ENCODE measurements around the gene ZNF644. TPM values are rescaled to one million over a fixed set of nuclear protein-coding genes. Genes with fewer than 3 reads are reported as not detected.

ZNF644 gene
- total RNA-seq, 8 experiments from 2014 or later: 33.9 to 125 (median 103) TPM

- WGBS, 10 experiments: 83 to 100% (median 89%) methylated on average over 1 of the region's 1 CpG; no CpG with 5 or more reads in 3 of the 10 experiments
- in situ Hi-C loops (cut with MboI; ENCODE audit: low pct_unique_long_range_greater_than_20kb in 2 of 9, low sequenced_read_pairs in 9 of 9, unreplicated experiment in 9 of 9): no loop called here
- ATAC-seq (replicated peaks in 6 of 8): no peak
- H3K27ac ChIP-seq: no peak overlapping the region
- peaks cover 0 to 5% of the 10 kb centered on the region in 2 donors for H3K4me1 ChIP-seq (replicated peaks in 1 of 2)
- no peak overlapping the region for H3K4me3 ChIP-seq
Measured at GRCh38 chr1:90994461-90994860, 27.4 kb downstream of the ZNF644 start.

DNA sequence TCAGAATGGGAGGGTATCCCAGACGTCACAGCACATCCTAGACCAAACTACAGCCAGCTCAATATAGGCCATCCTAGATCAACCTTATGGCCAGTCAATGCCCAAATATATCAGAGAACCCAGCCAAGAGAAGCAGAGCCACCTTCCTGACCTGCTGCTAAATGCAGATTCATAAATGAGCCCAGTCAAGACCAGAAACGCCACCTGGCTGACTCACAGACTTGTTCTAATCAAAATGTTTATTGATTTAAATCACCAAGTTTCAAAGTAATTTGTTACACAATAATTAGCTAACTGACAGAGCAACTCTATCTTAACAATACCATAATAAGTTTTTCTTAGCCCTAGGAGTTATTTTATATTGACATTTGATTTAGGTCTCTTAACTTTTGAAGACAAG, 28.6 kb downstream of the ZNF644 start:
- H3K4me3 ChIP-seq: no peak overlapping the region
- no peak for ATAC-seq (replicated peaks in 6 of 8)
- 53 to 100% (median 95%) methylated on average over 1 to 2 of the region's 2 CpGs; no CpG with 5 or more reads in 1 of the 10 experiments for WGBS, 10 experiments
- H3K4me1 ChIP-seq (replicated peaks in 1 of 2): peaks cover 3 to 5% of the 10 kb centered on the region in 2 donors
- in situ Hi-C loops (cut with MboI; ENCODE audit: low pct_unique_long_range_greater_than_20kb in 2 of 9, low sequenced_read_pairs in 9 of 9, unreplicated experiment in 9 of 9): no loop called here
- H3K27ac ChIP-seq: no peak overlapping the region

DNA sequence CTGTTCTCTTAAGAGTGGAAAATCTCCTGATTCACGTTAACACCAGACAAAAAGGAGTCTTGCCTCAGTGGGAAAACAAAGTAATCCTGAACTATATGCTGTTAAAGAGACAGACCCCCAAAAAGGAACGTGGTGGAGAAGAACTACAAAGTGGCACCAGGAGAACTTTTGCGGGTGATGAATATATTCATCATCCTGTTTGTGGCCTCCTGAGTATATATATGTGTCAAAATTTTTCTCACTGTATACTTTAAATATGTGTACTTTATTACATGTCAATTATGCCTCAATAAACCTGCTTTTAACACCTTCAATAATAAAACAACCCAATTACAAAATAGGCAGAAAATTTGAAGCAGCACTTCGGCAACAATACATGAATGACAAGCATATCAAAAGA, 31.1 kb downstream of the ZNF644 start:
- in situ Hi-C loops (cut with MboI; ENCODE audit: low pct_unique_long_range_greater_than_20kb in 2 of 9, low sequenced_read_pairs in 9 of 9, unreplicated experiment in 9 of 9): no loop called here
- WGBS, 10 experiments: 83 to 100% (median 97%) methylated on average over 1 to 4 of the region's 4 CpGs
- peaks cover 0 to 4% of the 10 kb centered on the region in 2 donors for H3K4me1 ChIP-seq (replicated peaks in 1 of 2)
- H3K4me3 ChIP-seq: no peak overlapping the region
- no peak for ATAC-seq (replicated peaks in 6 of 8)
- no peak overlapping the region for H3K27ac ChIP-seq

- H3K4me3 ChIP-seq: no peak overlapping the region
- H3K27ac ChIP-seq: no peak overlapping the region
- no peak for ATAC-seq (replicated peaks in 6 of 8)
- in situ Hi-C loops (cut with MboI; ENCODE audit: low pct_unique_long_range_greater_than_20kb in 2 of 9, low sequenced_read_pairs in 9 of 9, unreplicated experiment in 9 of 9): no loop called here
- peaks cover 0 to 4% of the 10 kb centered on the region in 2 donors for H3K4me1 ChIP-seq (replicated peaks in 1 of 2)
Measured at GRCh38 chr1:90989990-90990389, 31.8 kb downstream of the ZNF644 start.

DNA sequence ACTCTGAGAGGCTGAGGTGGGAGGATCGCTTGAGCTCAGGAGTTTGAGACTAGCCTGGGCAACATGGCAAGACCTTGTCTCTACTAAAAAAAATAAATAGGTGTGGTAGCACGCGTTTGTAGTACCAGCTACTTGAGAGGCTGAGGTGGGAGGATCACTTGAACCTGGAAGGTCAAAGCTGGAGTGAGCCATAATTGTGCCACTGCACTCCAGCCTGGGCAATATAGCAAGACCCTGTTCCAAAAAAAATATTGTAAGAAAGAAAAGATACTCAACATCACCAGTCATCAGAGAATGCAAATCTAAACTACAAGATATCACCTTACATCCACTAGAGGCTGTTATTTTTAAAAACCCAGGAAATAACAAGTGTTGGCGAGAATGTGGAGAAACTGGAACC, 32.5 kb downstream of the ZNF644 start:
- Histone ChIP-seq H3K27ac (no peak overlapping the region), H3K4me1 (replicated peaks in 1 of 2) (peaks cover 0 to 4% of the 10 kb centered on the region in 2 donors), H3K4me3 (no peak overlapping the region)
- in situ Hi-C loops (cut with MboI; ENCODE audit: low pct_unique_long_range_greater_than_20kb in 2 of 9, low sequenced_read_pairs in 9 of 9, unreplicated experiment in 9 of 9): no loop called here
- WGBS, 10 experiments: 92 to 100% (median 99%) methylated on average over 1 to 4 of the region's 4 CpGs; no CpG with 5 or more reads in 2 of the 10 experiments
- ATAC-seq (replicated peaks in 6 of 8): no peak

DNA sequence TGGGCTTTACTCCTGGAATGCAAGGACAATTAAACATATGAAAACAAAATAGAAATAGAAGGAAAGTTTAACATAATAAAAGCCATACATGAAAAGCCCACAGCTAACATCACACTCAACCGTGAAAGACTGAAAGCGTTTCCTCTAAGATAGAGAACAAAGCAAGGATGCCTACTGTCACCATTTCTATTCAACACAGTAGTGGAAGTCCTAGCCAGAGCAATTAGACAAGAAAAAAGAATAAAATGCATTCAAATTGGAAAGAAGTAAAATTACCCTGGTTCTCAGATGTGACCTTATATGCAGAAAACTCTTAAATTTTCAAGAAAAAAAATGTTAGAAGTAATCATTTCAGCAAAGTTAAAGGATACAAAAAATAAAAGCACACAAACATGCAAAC, 34.0 kb downstream of the ZNF644 start:
- H3K4me1 ChIP-seq (replicated peaks in 1 of 2): peaks cover 0 to 4% of the 10 kb centered on the region in 2 donors
- 20 to 100% (median 55%) methylated on average over 1 to 2 of the region's 2 CpGs for WGBS, 10 experiments
- in situ Hi-C loops (cut with MboI; ENCODE audit: low pct_unique_long_range_greater_than_20kb in 2 of 9, low sequenced_read_pairs in 9 of 9, unreplicated experiment in 9 of 9): no loop called here
- no peak overlapping the region for H3K4me3 ChIP-seq
- peak overlapping the region; percentile 7 to 20 for H3K27ac ChIP-seq
- ATAC-seq (replicated peaks in 6 of 8): peak in 5 of 8 experiments; percentile 75 to 99 (median 98)

DNA sequence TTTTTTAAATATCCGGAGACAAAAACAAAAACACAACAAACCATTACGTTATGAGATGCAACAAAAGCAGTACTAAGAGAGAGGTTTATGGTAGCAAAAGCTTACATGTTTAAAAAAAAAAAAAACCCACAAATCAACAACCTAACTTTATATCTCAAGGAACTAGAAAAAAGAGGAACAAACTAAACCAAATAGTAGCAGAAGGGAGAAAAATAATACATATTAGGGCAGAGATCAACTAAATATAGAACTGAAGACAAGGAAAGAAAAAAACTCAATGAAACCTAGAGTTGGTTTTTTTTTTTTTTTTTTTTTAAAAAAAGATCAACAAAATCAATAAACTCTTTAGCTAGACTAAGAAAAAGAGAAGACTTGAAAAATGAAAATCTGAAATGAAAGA, 34.9 kb downstream of the ZNF644 start:
- no peak for ATAC-seq (replicated peaks in 6 of 8)
- in situ Hi-C loops (cut with MboI; ENCODE audit: low pct_unique_long_range_greater_than_20kb in 2 of 9, low sequenced_read_pairs in 9 of 9, unreplicated experiment in 9 of 9): no loop called here
- 92 to 100% (median 96%) methylated on average over 2 of the region's 2 CpGs for WGBS, 10 experiments
- Histone ChIP-seq H3K4me1 (replicated peaks in 1 of 2) (peaks cover 0 to 4% of the 10 kb centered on the region in 2 donors), H3K27ac (peak overlapping the region; percentile 22 to 34), H3K4me3 (no peak overlapping the region)

DNA sequence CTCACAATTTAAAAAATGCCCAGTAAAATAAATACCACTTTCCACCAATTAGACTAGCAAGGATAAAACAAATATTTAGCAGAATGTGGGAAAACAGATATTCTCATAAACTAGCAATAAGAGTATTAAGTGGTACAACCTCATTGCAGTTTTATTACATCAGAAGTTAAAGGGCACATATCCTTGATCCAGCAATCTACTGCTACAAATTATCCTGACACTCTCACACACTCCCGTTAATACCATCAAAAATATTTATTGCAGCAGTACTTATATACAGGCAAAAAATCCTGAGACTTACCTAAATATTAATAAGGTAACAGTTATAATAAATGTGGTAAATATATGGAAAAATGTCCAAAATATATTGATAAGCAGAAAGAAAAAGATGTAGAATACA, 44.3 kb downstream of the ZNF644 start:
- H3K4me3 ChIP-seq: no peak overlapping the region
- ATAC-seq (replicated peaks in 6 of 8): peak in 2 of 8 experiments; percentile 50 to 75
- no peak overlapping the region for H3K27ac ChIP-seq
- in situ Hi-C loops (cut with MboI; ENCODE audit: low pct_unique_long_range_greater_than_20kb in 2 of 9, low sequenced_read_pairs in 9 of 9, unreplicated experiment in 9 of 9): no loop called here
- H3K4me1 ChIP-seq (replicated peaks in 1 of 2): peaks cover 9 to 12% of the 10 kb centered on the region in 2 donors
- WGBS, 10 experiments: 43 to 100% (median 67%) methylated on average over 1 of the region's 1 CpG; no CpG with 5 or more reads in 1 of the 10 experiments

DNA sequence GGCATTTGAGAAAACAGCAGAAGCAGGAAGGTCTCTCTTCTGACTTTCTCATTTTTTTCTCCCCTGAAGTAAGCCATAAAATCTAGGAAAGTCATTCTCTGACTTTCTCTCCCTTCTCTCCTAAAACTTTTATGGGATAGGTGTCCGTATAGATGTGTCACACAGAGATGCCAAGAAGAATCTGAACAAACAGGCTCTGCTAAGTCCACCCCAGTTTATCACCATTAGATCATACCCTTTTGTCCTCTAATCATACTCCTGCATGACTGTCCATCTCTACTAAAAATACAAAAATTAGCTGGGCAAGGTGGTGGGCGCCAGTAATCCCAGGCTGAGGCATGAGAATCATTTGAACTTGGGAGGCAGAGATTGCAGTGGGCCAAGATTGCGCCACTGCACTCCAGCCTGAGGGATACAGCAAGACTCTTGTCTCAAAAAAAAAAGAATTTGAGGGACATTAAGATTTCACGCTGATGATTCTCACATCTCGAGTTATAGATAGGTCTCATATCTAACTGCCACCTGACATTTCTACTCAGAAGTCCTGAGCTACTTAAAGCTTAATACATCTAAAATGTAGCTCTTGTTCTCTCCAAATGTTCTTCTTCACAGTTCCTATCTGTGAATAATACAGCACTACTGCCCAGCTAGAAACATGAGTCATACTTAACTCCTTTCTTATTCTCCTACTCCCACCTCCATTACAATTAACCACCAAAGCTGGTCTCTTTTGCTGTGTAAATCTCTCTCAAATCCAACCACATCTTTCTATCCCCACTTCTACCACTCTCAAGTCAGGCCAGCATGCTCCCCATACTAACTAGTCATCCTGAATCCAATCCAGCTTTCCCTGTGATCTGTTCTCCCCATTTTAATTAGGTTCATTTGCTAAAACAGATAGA, 47.7 kb downstream of the ZNF644 start:
- peak in 7 of 8 experiments; percentile 84 to 94 (median 88) for ATAC-seq (replicated peaks in 6 of 8)
- 78 to 100% (median 90%) methylated on average over 2 to 5 of the region's 5 CpGs; no CpG with 5 or more reads in 1 of the 10 experiments for WGBS, 10 experiments
- peaks cover 9 to 12% of the 10 kb centered on the region in 2 donors for H3K4me1 ChIP-seq (replicated peaks in 1 of 2)
- no peak overlapping the region for H3K27ac ChIP-seq
- H3K4me3 ChIP-seq: no peak overlapping the region
- in situ Hi-C loops (cut with MboI; ENCODE audit: low pct_unique_long_range_greater_than_20kb in 2 of 9, low sequenced_read_pairs in 9 of 9, unreplicated experiment in 9 of 9): loop anchor here in 1 of 9 experiments (25.0 kb wide), 2 partner anchors 387 to 862 kb away; no protein-coding TSS in a partner anchor

- no peak overlapping the region for H3K4me3 ChIP-seq
- 80 to 100% (median 100%) methylated on average over 1 of the region's 1 CpG; no CpG with 5 or more reads in 1 of the 10 experiments for WGBS, 10 experiments
- no peak for ATAC-seq (replicated peaks in 6 of 8)
- peaks cover 0 to 7% of the 10 kb centered on the region in 2 donors for H3K4me1 ChIP-seq (replicated peaks in 1 of 2)
- in situ Hi-C loops (cut with MboI; ENCODE audit: low pct_unique_long_range_greater_than_20kb in 2 of 9, low sequenced_read_pairs in 9 of 9, unreplicated experiment in 9 of 9): loop anchor here in 1 of 9 experiments (25.0 kb wide), 2 partner anchors 383 to 858 kb away; no protein-coding TSS in a partner anchor
- no peak overlapping the region for H3K27ac ChIP-seq
Measured at GRCh38 chr1:90970208-90970607, 51.6 kb downstream of the ZNF644 start.

DNA sequence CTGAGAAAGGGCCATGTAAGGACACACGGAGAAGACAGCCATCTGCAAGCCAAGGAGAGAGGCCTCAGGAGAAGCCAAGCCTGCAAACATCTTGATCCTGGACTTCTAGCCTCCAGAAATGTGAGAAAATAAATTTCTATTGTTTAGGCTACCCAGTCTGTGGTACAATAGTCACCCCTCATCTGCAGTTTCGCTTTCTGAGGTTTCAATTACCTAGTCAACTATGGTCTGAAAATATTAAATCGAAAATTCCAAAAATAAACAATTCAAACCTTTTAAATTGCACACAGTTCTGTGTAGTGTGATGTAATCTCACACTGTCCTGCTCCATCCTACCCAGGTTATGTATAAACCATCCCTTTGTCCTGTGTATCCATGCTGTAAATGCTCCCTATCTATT, 52.6 kb downstream of the ZNF644 start:
- H3K4me1 ChIP-seq (replicated peaks in 1 of 2): peaks cover 0 to 3% of the 10 kb centered on the region in 2 donors
- in situ Hi-C loops (cut with MboI; ENCODE audit: low pct_unique_long_range_greater_than_20kb in 2 of 9, low sequenced_read_pairs in 9 of 9, unreplicated experiment in 9 of 9): loop anchor here in 1 of 9 experiments (25.0 kb wide), 2 partner anchors 382 to 857 kb away; no protein-coding TSS in a partner anchor
- no peak for ATAC-seq (replicated peaks in 6 of 8)

GRCh38 chr1:90964444-90965035, 57.3 kb downstream of the ZNF644 start:
- peak in 3 of 8 experiments; percentile 33 to 57 (median 42) for ATAC-seq (replicated peaks in 6 of 8)
- in situ Hi-C loops (cut with MboI; ENCODE audit: low pct_unique_long_range_greater_than_20kb in 2 of 9, low sequenced_read_pairs in 9 of 9, unreplicated experiment in 9 of 9): loop anchor here in 1 of 9 experiments (25.0 kb wide), 2 partner anchors 377 to 852 kb away; no protein-coding TSS in a partner anchor
- no peak overlapping the region for H3K27ac ChIP-seq
- H3K4me1 ChIP-seq (replicated peaks in 1 of 2): no peaks in the 10 kb centered on the region
- WGBS, 10 experiments: 13 to 100% (median 54%) methylated on average over 1 of the region's 1 CpG; no CpG with 5 or more reads in 2 of the 10 experiments
- H3K4me3 ChIP-seq: no peak overlapping the region

More for the DNA sequence above, 52.6 kb downstream of the ZNF644 start:
- 80 to 100% (median 91%) methylated on average over 1 to 3 of the region's 3 CpGs; no CpG with 5 or more reads in 2 of the 10 experiments for WGBS, 10 experiments
- H3K4me3 ChIP-seq: no peak overlapping the region
- no peak overlapping the region for H3K27ac ChIP-seq

DNA sequence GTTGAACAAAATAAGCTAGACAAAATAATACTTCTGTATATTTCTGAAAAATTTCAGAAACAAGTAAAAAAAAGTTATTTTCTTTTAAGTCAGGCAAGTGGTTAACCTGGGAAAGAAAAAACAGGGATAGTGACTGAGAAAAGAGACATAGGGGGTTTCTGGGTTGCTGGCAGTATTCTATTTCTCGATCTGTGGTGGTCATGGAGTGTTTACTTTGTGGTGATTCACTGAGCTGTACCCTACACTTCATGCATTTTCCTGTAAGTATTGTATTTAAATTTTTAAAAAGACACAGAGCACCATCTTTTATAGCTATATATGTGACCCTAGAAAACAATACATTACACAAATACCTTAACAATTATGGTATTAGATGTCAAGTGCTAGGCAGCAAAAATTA, 58.2 kb downstream of the ZNF644 start:
- Histone ChIP-seq H3K27ac (no peak overlapping the region), H3K4me3 (no peak overlapping the region), H3K4me1 (replicated peaks in 1 of 2) (no peaks in the 10 kb centered on the region)
- in situ Hi-C loops (cut with MboI; ENCODE audit: low pct_unique_long_range_greater_than_20kb in 2 of 9, low sequenced_read_pairs in 9 of 9, unreplicated experiment in 9 of 9): loop anchor here in 1 of 9 experiments (25.0 kb wide), 2 partner anchors 376 to 851 kb away; no protein-coding TSS in a partner anchor
- WGBS, 10 experiments: 67 to 100% (median 85%) methylated on average over 1 of the region's 1 CpG; no CpG with 5 or more reads in 2 of the 10 experiments
- ATAC-seq (replicated peaks in 6 of 8): no peak

All from motor neuron (in vitro differentiated cells).